GM12878 (cell line): Measurements from ENCODE around the gene TPCN1.

Source experiments
- CREM ChIP-seq: IDR thresholded peaks from 2 replicates; pipeline ENCODE4 v1.6.1; 2014; ENCODE audit warnings: antibody characterized with exemption, low read depth
- ESRRA ChIP-seq: IDR thresholded peaks from 2 replicates; pipeline ENCODE4 v1.6.1; 2012; ENCODE audit warnings: mild to moderate bottlenecking, low read length, improper control_type of control experiment
- NFYB ChIP-seq: IDR thresholded peaks from 2 replicates; pipeline ENCODE4 v1.6.1; 2011; ENCODE audit warnings: low read depth, mild to moderate bottlenecking, low read length, improper control_type of control experiment, moderate library complexity; ENCODE audit not compliant: insufficient read depth
- TAF1 ChIP-seq: IDR thresholded peaks from 2 replicates; pipeline ENCODE4 v1.6.1; 2011; ENCODE audit warnings: mild to moderate bottlenecking, low read depth, low read length, borderline replicate concordance
- TF ChIP-seq, protein P1 (sequence below): IDR thresholded peaks from 2 replicates; pipeline ENCODE4 v1.6.1; 2011; ENCODE audit warnings: borderline replicate concordance, low read depth, mild to moderate bottlenecking, moderate library complexity, mixed read lengths, low read length; ENCODE audit not compliant: insufficient read depth; ENCODE audit errors: extremely low read length
- TF ChIP-seq, protein P2 (sequence below): IDR thresholded peaks from 2 replicates; pipeline ENCODE4 v1.6.1; 2012; ENCODE audit warnings: low read length, inconsistent platforms
- TF ChIP-seq, protein P3 (sequence below): IDR thresholded peaks from 2 replicates; pipeline ENCODE4 v1.6.1; 2012; ENCODE audit warnings: low read depth, low read length, improper control_type of control experiment
- TF ChIP-seq, protein P4 (sequence below), 3 experiments: IDR thresholded peaks in 2 of 3; conservative IDR thresholded peaks in 1 of 3; 2 replicates each; pipeline ENCODE4 v1.5.1; 2011; ENCODE audit warnings: low read depth in 3 of 3, low read length in 3 of 3, mild to moderate bottlenecking in 3 of 3, control low read depth in 2 of 3, moderate library complexity in 2 of 3, inconsistent platforms in 1 of 3, mixed read lengths in 1 of 3; ENCODE audit not compliant: control insufficient read depth in 2 of 3, insufficient read depth in 1 of 3; ENCODE audit errors: extremely low read depth in 1 of 3
- TF ChIP-seq, protein P5 (sequence below): fragments of 450-650 bp; IDR thresholded peaks from 2 replicates; pipeline ENCODE4 v1.6.1; 2017; ENCODE audit warnings: low read depth, mild to moderate bottlenecking, moderate library complexity
- TF ChIP-seq, protein P6 (sequence below): fragments of 450-650 bp; conservative IDR thresholded peaks from 2 replicates; pipeline ENCODE4 v1.6.1; 2017; ENCODE audit warnings: mild to moderate bottlenecking, moderate library complexity

DNA sequence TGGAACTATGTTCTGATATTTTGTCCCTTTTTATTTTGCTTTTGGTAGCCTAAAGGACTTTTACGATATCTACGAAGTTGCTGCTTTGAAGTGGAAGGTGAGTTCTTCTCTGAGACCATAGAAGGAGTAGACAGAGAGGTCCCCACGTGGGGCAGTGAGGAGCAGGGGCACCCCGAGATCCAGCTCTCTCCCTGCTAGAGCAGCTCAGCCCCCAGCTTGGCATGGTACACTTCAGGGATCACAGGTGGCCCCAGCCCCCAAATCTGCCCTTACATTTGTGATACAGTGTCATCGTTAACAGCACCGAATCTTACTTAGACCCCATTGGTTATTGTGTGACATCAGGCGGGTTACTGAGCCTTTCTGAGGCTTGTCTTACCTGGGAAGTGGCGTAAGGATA is 56.9 kb downstream of the TPCN1 start:
- TF ChIP-seq, protein P1, sequence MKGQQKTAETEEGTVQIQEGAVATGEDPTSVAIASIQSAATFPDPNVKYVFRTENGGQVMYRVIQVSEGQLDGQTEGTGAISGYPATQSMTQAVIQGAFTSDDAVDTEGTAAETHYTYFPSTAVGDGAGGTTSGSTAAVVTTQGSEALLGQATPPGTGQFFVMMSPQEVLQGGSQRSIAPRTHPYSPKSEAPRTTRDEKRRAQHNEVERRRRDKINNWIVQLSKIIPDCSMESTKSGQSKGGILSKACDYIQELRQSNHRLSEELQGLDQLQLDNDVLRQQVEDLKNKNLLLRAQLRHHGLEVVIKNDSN: no peak
- TF ChIP-seq, protein P2, sequence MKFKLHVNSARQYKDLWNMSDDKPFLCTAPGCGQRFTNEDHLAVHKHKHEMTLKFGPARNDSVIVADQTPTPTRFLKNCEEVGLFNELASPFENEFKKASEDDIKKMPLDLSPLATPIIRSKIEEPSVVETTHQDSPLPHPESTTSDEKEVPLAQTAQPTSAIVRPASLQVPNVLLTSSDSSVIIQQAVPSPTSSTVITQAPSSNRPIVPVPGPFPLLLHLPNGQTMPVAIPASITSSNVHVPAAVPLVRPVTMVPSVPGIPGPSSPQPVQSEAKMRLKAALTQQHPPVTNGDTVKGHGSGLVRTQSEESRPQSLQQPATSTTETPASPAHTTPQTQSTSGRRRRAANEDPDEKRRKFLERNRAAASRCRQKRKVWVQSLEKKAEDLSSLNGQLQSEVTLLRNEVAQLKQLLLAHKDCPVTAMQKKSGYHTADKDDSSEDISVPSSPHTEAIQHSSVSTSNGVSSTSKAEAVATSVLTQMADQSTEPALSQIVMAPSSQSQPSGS: no peak
- TF ChIP-seq, protein P3, sequence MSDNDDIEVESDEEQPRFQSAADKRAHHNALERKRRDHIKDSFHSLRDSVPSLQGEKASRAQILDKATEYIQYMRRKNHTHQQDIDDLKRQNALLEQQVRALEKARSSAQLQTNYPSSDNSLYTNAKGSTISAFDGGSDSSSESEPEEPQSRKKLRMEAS: no peak
- TF ChIP-seq, protein P4, sequence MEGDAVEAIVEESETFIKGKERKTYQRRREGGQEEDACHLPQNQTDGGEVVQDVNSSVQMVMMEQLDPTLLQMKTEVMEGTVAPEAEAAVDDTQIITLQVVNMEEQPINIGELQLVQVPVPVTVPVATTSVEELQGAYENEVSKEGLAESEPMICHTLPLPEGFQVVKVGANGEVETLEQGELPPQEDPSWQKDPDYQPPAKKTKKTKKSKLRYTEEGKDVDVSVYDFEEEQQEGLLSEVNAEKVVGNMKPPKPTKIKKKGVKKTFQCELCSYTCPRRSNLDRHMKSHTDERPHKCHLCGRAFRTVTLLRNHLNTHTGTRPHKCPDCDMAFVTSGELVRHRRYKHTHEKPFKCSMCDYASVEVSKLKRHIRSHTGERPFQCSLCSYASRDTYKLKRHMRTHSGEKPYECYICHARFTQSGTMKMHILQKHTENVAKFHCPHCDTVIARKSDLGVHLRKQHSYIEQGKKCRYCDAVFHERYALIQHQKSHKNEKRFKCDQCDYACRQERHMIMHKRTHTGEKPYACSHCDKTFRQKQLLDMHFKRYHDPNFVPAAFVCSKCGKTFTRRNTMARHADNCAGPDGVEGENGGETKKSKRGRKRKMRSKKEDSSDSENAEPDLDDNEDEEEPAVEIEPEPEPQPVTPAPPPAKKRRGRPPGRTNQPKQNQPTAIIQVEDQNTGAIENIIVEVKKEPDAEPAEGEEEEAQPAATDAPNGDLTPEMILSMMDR (IDR thresholded peaks at IDR 0.05 in 2 of 3, conservative IDR thresholded peaks at IDR 0.05 in 1 of 3; ENCODE audit: control insufficient read depth in 2 of 3, extremely low read depth in 1 of 3, insufficient read depth in 1 of 3, low read depth in 3 of 3, low read length in 3 of 3): no peak
- TF ChIP-seq NFYB (no peak), CREM (no peak), ESRRA (no peak), TAF1 (no peak)
- TF ChIP-seq, protein P5, sequence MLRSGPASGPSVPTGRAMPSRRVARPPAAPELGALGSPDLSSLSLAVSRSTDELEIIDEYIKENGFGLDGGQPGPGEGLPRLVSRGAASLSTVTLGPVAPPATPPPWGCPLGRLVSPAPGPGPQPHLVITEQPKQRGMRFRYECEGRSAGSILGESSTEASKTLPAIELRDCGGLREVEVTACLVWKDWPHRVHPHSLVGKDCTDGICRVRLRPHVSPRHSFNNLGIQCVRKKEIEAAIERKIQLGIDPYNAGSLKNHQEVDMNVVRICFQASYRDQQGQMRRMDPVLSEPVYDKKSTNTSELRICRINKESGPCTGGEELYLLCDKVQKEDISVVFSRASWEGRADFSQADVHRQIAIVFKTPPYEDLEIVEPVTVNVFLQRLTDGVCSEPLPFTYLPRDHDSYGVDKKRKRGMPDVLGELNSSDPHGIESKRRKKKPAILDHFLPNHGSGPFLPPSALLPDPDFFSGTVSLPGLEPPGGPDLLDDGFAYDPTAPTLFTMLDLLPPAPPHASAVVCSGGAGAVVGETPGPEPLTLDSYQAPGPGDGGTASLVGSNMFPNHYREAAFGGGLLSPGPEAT: no peak
- TF ChIP-seq, protein P6, sequence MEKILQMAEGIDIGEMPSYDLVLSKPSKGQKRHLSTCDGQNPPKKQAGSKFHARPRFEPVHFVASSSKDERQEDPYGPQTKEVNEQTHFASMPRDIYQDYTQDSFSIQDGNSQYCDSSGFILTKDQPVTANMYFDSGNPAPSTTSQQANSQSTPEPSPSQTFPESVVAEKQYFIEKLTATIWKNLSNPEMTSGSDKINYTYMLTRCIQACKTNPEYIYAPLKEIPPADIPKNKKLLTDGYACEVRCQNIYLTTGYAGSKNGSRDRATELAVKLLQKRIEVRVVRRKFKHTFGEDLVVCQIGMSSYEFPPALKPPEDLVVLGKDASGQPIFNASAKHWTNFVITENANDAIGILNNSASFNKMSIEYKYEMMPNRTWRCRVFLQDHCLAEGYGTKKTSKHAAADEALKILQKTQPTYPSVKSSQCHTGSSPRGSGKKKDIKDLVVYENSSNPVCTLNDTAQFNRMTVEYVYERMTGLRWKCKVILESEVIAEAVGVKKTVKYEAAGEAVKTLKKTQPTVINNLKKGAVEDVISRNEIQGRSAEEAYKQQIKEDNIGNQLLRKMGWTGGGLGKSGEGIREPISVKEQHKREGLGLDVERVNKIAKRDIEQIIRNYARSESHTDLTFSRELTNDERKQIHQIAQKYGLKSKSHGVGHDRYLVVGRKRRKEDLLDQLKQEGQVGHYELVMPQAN: no peak
